ENCODE data around the gene ESYT2. TPM values are rescaled to one million over a fixed set of nuclear protein-coding genes. Genes with fewer than 3 reads are reported as not detected.
"Not testable (repeated sequence)": the region's sequence is repeated elsewhere in the genome, so short reads cannot be mapped to it uniquely, and the experiment has no call there.

ESYT2 gene
- total and polyA plus RNA-seq, 9 of the 15 experiments (the other 6 are each of a cell fraction or from before 2014, with no cell fraction given) = 5.8 to 86.9 (median 64.7) TPM

DNA sequence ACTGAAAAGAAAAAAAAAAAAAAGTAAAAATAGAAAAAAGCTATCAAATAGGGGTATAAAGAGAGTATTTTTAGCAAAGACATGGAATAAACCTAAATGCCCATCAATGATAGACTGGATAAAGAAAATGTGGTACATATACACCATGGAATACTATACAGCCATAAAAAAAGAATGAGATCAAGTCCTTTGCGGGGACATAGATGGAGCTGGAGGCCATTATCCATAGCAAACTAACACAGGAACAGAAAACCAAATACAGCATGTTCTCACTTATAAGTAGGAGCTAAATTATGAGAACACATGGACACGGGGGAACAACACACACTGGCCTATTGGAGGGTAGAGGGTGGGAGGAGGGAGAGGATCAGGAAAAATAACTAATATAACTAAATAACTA, 131.7 kb downstream of the ESYT2 start:
- BruUV-seq (replicated peaks); H3K27me3 ChIP-seq (ENCODE audit: control insufficient read depth in 2 of 2, insufficient read depth in 2 of 2, low read length in 2 of 2); H2AFZ ChIP-seq (ENCODE audit: low read depth, low read length); H3K27ac ChIP-seq (ENCODE audit: extremely low read depth, low read depth, low read length); CTCF ChIA-PET (ENCODE audit: low intra/inter-chr PET ratio); H3K4me3 ChIP-seq; H3K4me2 ChIP-seq (ENCODE audit: insufficient read depth, low read length); H3K9ac ChIP-seq (ENCODE audit: insufficient read depth in 1 of 2, low read depth in 2 of 2, low read length in 2 of 2); ATAC-seq; FAIRE-seq; H4K20me1 ChIP-seq (replicated peaks; ENCODE audit: control insufficient read depth, insufficient read depth, low read length); H3K9me3 ChIP-seq (replicated peaks; ENCODE audit: control insufficient read depth, insufficient read depth, low read depth, low read length); H3K9me1 ChIP-seq (ENCODE audit: control insufficient read depth, insufficient read depth, low read length); DNase-seq (ENCODE audit: extremely low read depth in 1 of 4, low spot score in 3 of 4); H3K4me1 ChIP-seq (replicated peaks in 1 of 2; ENCODE audit: control insufficient read depth in 2 of 2, insufficient read depth in 2 of 2, low read length in 2 of 2): not testable (repeated sequence)
- intact Hi-C loops (cut with micrococcal nuclease) (loop anchor here (2.0 kb wide), 1 partner anchor 131 kb away; the partner anchor contains the start of gene ESYT2), in situ Hi-C loops (cut with MboI) (loop anchor here (10.0 kb wide), 1 partner anchor 277 kb away; no protein-coding TSS in a partner anchor)
- H3K79me2 ChIP-seq (ENCODE audit: control insufficient read depth, insufficient read depth, low read length) = peaks cover 85% of the 10 kb centered on the region
- peaks cover 95% of the 10 kb centered on the region for H3K36me3 ChIP-seq (ENCODE audit: control insufficient read depth, insufficient read depth, low read length)
- WGBS (ENCODE audit: insufficient coverage, low coverage, missing lambda C conversion rate) = 100% methylated on average over 2 of the region's 2 CpGs
- POLR2A ChIA-PET = interaction anchor here (0.6 to 2.4 kb wide), 7 partner anchors 8 to 185 kb away, joined by 3 to 9 read pairs (median 3); no protein-coding TSS in a partner anchor
- 0 out of 4 replicates have a peak, but pooled peaks of 1 of the 2 experiments have one; percentile 14 for TF ChIP-seq ARNT (IDR thresholded peaks at IDR 0.05)
- TF ChIP-seq RBM25 (IDR thresholded peaks at IDR 0.05; ENCODE audit: low read depth, low read length, severe bottlenecking) = peak; percentile 18
- 0 out of 2 replicates have a peak, but pooled peaks have one; percentile 9 for TF ChIP-seq BCOR (IDR thresholded peaks at IDR 0.05)
- peak; percentile 83 for TF ChIP-seq ZNF146 (CRISPR knock-in tag; IDR thresholded peaks at IDR 0.05; ENCODE audit: unreplicated experiment)

Measured in K562 (cell line).